GM18870 (cell line): ENCODE data around the gene LEF1.

Experiments used
- ATAC-seq: cut with Tn5 transposase; IDR thresholded peaks from one replicate; pipeline ENCODE4 v1.9.1; 2021; ENCODE audit warnings: moderate library complexity; ENCODE audit not compliant: unreplicated experiment

The LEF1 gene

DNA sequence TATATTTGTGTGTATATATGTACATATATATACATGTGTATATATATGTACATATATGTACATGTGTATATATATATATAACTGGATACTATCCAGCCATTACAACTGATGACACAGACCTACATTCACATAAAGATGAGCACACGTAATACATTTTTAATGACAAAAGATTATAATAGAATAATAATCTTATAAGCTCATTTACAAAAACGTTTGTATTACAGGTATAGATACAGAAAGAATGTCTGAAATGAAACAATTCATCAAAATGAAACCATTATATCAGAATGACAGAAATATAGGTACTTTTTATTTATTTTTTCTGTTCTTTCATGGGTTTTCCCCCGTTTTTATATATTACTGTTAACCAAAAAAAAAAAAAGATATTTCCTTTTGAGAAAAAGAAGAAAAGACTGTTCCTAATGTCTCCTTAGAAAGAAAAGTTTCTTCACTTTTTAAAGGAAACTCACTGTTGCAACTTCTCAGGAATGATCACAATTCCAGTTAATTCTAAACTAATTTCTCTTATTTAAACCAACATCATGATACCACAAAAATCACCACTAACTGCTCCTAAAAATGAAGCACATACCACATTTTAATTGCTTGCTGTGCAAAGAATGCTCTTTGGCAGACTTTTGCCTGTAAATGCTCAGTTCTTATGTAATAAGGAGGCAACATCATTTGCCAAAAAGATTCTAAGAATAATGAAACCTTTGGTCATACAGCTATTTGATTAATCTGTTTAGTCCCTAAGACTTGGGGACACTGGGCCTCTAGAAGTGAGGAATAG, 18.9 kb downstream of the LEF1 start:
- ATAC-seq: no peak

- ATAC-seq: no peak
Measured at GRCh38 chr4:108148316-108148715, 20.4 kb downstream of the LEF1 start.

GRCh38 chr4:108146819-108147218, 21.9 kb downstream of the LEF1 start:
- ATAC-seq: no peak

DNA sequence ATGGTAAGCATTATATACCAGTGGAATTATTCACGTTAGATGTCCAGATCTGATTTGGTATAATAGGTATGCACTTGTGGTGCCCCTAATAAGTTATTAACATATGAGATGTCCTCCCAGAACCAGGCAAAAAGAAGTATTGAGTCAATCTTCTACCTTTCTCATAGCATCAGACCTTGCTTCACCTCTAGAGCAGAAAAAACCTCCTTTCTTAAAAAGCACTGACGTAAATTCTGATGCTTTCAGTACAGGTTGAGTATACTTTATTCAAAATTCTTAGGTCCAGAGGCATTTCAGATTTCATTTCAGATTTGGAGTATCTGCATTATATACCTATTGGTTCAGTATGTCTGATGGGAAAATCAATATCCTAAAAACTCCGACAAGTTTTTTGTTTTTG, 22.4 kb downstream of the LEF1 start:
- no peak for ATAC-seq

DNA sequence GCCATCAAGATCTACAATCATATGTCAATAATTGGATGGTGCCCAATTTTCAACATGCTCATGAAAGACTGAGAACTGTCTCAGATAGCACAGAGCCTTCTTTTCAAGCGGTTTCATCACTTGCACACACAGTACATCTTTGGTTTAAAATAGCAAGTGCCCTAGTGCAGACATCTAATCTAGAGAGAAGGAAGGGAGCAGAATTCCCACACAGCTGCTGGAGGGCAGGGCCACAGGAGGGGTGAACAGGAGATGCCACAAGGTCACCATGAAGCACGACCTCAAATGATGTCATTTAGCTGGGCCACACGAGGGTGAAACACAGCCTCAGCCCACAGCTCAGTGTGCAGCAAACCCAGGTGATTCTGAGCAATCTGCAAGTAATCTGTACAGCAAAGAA, 24.3 kb downstream of the LEF1 start:
- ATAC-seq: no peak

DNA sequence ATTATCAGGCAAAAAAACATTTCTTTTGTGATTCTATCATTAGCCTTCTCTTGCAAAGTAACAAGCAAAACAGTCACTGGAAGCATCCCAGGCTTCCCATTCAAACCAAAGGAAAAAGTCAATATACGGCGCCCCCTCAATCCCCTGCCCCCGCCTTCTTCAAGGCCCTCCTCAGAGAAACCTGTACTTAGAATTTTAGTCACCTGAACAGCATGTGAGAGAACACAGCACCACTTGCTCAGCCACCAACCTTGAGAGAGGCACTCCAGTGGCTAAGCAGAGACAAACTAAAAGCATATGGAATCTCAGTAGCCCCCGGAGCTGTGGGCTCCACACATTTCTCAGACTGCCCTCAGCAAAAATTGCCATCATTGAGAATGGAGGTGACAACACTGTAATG, 25.2 kb downstream of the LEF1 start:
- no peak for ATAC-seq

- no peak for ATAC-seq
Measured at GRCh38 chr4:108142870-108143269, 25.9 kb downstream of the LEF1 start.

DNA sequence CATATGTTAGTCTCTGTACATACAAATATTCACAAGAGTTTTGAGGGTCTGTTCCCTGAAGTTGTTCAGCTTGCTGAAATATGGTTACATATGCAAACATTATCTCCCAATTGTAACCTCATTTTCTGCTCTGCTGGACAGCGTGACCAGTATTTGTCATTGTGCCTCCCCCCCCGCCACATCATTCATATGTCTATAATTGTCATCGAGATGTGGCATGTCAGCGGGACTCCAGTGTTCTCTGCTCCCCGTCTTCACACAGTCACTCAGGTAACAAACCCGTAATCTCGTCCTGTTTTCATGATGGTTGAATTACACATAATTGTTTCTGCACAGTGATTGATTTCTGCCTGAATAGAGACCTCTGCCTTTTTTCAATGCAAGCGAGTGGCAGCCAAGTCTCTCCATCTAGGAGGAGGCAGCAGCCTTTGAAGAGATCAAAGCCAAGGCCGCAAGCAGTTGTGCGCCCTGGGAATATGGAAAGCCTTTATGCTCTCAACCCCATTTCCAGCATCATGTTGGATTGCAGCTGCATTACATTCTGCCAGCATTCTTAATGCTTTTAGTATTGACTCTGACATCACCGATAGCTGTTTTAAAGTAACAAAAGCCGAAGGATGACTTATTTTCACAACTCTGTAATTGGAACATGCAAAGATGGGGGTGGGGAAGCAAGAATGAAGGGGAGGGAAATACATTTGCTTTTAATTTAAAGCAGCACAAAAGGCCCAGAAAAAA, 27.4 kb downstream of the LEF1 start:
- ATAC-seq: no peak

GRCh38 chr4:108140328-108140727, 28.4 kb downstream of the LEF1 start:
- ATAC-seq: no peak

- ATAC-seq: peak; percentile 63
Measured at GRCh38 chr4:108139089-108139488, 29.6 kb downstream of the LEF1 start.

DNA sequence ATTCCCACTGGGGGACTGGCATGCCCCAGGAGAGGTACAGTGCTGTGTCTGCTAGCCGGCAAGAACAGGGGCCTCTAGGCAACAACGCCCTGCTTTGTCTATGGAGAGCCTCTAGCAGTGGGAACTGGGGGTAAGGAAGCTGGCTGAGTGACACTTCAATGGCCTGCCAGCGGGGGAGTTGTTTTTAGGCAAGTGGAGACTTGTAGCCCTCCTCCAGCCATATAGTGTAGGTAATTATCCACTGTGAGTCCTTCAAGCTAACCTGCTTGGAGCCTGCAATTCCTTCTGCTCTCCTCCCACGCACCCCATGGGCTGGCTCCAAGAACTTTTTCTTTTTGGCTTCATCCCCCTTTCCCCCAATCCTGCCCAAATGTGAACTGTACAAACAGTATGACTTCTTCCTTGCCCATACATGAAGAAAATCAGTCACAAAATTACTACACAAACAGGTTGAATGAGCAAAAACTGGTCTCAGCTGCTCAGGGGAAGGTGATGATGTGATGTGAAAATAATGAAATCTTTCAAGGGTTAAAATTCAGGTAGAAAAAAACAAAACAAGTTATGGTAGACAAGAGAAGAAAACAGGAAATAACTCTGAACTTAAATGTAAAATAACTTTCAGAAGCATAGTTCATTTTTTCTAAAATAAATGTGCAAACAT, 33.1 kb downstream of the LEF1 start:
- ATAC-seq: no peak

GRCh38 chr4:108130955-108131354, 37.8 kb downstream of the LEF1 start:
- ATAC-seq: no peak

DNA sequence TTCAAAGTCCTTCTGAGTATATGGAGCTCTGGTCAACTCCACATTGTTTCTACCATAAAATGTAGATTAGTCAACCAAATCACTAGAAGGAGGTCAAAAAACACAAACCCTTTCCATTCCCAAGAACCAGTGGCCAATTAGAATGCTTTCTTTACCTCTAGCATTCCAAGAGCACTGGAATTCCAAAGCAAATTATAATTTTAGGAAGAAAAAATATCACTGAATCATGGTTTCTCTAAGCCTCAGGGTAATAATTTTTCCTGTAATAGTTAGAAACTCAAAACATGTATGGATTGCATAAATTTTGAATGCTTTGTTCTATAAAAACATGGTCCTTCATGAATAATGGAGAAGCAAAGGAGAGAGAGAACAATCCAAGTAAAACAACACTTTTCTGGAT, 39.5 kb downstream of the LEF1 start:
- no peak for ATAC-seq

GRCh38 chr4:108126806-108127205, 41.9 kb downstream of the LEF1 start:
- ATAC-seq: no peak

- ATAC-seq: no peak
Measured at GRCh38 chr4:108120789-108121188, 47.9 kb downstream of the LEF1 start.

- no peak for ATAC-seq
Measured at GRCh38 chr4:108119199-108119800, 49.4 kb downstream of the LEF1 start.

DNA sequence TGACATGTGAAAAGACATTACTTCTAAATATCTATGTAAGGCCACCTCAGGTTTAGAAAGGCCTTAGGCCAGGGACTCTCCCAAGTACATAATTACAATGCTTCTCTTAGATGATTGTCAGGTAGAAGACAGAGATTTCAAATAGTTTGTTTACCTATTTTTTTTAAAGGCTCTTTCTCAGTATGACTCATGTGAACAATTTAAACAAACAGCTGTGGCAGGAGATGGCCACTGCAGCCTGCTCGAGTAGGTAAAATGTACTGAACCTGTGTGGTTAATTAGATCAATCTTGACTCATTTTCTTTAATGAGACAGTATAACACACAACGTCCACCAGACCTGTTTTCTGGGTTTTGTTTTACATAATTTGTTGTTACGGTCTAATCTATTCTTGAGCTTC, 50.2 kb downstream of the LEF1 start:
- peak; percentile 92 for ATAC-seq

- no peak for ATAC-seq
Measured at GRCh38 chr4:108117418-108118182, 51.1 kb downstream of the LEF1 start.

DNA sequence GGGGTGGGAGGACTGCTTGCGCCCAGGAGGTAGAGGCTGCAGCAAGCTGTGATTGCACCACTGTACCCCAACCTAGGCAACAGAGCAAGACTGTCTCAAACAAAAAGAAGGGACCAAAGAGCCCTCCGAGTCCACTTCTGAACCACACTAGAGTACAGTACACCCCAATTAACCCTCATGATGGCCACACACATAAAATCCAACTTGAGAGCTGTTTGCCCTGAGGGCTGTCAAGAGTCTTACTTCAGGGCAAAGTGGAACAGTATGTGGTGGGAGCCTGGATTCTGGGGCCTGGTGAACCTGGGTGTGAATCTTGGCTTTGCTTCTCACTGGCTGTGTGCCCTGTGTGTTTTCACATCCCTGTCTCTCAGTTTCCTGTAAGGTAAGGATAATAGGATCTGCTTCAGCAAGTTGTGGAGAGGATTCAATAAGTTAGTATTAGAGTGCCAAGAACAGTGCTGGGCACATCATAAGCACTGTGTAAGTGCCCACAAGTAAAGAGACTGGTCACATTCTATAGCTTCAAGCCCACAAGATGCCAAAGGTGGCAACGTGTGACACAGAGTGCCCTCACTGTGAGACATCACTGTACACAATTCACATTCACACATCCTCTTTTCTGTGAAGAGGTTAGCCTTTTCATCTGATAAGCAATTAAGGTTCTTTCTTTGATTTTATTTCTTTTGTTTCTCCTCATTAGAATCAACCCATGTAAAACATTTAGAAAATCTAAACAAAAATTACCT, 52.1 kb downstream of the LEF1 start:
- ATAC-seq: no peak

DNA sequence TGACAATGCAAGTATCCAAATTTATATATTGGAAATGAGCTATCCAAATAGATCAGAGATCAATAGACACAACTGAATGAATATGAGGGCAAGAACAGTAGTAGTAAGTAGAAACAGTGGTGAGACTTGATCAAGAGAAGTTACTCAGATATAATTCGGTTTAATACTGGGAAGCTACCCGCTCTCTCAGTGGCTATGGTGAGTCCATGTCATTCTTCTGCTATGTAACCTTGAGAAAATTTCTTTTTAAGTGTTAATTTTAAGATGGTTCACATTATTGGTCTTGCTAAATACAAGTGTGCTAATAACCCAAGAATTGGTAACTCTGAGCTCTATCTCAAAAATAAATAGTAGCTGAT, 53.6 kb downstream of the LEF1 start:
- ATAC-seq: no peak
